MM.1S (cell line): ENCODE measurements around the gene EVL.

ENCODE experiments used
- EZH2phosphoT487 ChIP-seq: fragments of 300-600 bp; sonication (generic); IDR thresholded peaks from 2 replicates; pipeline ENCODE4 v1.6.1; 2018; ENCODE audit warnings: antibody characterized with exemption, low read length
- TF ChIP-seq, protein P1 (sequence below): fragments of 300-600 bp; sonication (generic); IDR thresholded peaks from 2 replicates; pipeline ENCODE4 v1.5.1; 2016; ENCODE audit warnings: antibody characterized with exemption, low read length, mixed read lengths

DNA sequence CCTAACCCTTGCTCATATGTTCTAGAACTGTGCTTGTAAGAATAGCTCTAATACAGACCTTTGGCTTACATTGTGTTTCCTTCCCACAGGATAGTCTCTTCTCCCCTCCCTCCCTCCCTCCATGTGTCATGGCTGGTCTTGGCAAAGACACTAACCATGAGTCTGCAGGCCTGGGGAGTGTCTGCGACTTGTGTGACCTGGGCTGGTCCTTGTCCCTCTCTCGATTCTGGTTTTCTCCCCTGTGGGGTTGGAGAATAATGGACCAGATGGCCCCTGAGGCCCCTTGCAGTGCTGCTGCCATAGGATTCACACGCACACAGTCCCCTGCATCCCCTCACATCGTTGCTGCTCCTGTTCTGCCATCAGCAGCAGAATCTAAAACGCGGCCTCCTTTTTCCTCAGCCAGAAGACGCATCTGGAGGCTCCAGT, 64.0 kb downstream of the EVL start:
- TF ChIP-seq, protein P1, sequence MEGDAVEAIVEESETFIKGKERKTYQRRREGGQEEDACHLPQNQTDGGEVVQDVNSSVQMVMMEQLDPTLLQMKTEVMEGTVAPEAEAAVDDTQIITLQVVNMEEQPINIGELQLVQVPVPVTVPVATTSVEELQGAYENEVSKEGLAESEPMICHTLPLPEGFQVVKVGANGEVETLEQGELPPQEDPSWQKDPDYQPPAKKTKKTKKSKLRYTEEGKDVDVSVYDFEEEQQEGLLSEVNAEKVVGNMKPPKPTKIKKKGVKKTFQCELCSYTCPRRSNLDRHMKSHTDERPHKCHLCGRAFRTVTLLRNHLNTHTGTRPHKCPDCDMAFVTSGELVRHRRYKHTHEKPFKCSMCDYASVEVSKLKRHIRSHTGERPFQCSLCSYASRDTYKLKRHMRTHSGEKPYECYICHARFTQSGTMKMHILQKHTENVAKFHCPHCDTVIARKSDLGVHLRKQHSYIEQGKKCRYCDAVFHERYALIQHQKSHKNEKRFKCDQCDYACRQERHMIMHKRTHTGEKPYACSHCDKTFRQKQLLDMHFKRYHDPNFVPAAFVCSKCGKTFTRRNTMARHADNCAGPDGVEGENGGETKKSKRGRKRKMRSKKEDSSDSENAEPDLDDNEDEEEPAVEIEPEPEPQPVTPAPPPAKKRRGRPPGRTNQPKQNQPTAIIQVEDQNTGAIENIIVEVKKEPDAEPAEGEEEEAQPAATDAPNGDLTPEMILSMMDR: no peak
- TF ChIP-seq EZH2phosphoT487: no peak
